Measurements from ENCODE around the gene TTC1.

Gene TTC1

GRCh38 chr5:160081495-160081894 lies 72.6 kb downstream of the TTC1 start:
- in situ Hi-C loops (cut with MboI; ENCODE audit: low sequenced_read_pairs) = no loop called here

GRCh38 chr5:160082614-160083500 lies 73.9 kb downstream of the TTC1 start:
- in situ Hi-C loops (cut with MboI; ENCODE audit: low sequenced_read_pairs) = no loop called here

DNA sequence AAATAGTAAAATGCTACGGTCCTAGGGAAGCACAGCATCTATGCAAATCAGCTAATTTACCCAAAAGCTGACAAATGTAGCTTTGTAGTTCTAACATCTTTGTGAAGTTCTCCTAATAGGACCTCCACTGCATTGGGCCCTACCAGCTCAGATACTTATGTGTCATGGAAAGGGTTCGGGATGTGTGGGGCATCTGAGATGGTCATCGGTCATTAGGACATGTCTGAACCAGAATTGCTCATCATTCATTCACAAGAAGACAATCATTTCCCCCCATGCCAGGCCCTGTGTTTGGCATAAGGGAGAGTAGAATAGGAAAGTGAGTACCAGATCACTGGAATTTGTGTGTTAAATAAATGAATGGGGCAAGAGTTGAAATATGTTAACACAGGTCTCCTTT lies 74.6 kb downstream of the TTC1 start:
- in situ Hi-C loops (cut with MboI; ENCODE audit: low sequenced_read_pairs) = no loop called here

GRCh38 chr5:160084144-160084543 lies 75.2 kb downstream of the TTC1 start:
- in situ Hi-C loops (cut with MboI; ENCODE audit: low sequenced_read_pairs) = no loop called here

GRCh38 chr5:160087199-160087598 lies 78.3 kb downstream of the TTC1 start:
- in situ Hi-C loops (cut with MboI; ENCODE audit: low sequenced_read_pairs) = no loop called here

DNA sequence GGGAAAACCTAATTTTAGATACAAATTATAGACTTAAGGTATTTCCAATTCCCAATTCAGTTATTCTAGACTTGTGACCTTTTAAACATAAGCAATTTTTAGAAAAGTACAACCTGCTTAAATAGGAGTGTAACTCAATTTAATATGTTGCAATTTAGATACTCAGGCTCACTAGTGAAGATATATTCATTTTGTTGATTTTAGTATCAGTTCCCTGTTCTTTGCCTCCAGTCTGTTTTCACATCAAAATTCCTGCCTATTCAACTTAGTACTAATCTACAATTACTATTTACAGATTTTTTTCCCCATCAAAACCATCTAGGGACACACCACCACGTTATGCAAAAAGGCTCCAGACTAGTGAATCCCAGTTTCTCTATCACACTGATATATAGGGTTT lies 79.9 kb downstream of the TTC1 start:
- in situ Hi-C loops (cut with MboI; ENCODE audit: low sequenced_read_pairs) = no loop called here

GRCh38 chr5:160089531-160089930 lies 80.6 kb downstream of the TTC1 start:
- in situ Hi-C loops (cut with MboI; ENCODE audit: low sequenced_read_pairs) = no loop called here

DNA sequence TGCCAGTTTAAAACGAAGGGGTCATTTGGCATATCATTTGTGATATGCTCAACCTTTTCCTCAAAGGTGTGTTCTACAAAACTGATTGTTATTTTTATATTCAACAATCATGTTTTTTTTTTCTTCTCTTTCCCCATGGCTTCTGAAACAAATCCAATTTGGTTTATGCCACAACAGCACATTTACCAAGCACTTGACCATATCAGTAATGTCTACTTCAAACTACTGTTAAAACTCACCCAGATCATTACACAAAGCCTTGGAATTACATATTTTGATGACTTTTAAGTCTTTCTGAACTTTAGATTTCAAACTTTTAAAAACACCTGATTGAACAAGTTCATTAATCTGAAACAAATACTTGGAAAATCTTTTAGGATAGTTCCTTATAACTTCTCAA lies 81.1 kb downstream of the TTC1 start:
- in situ Hi-C loops (cut with MboI; ENCODE audit: low sequenced_read_pairs) = no loop called here

- in situ Hi-C loops (cut with MboI; ENCODE audit: low sequenced_read_pairs) = no loop called here
Observed at GRCh38 chr5:160092514-160092913, 83.6 kb downstream of the TTC1 start.

GRCh38 chr5:160092960-160093707 lies 84.2 kb downstream of the TTC1 start:
- in situ Hi-C loops (cut with MboI; ENCODE audit: low sequenced_read_pairs) = no loop called here

DNA sequence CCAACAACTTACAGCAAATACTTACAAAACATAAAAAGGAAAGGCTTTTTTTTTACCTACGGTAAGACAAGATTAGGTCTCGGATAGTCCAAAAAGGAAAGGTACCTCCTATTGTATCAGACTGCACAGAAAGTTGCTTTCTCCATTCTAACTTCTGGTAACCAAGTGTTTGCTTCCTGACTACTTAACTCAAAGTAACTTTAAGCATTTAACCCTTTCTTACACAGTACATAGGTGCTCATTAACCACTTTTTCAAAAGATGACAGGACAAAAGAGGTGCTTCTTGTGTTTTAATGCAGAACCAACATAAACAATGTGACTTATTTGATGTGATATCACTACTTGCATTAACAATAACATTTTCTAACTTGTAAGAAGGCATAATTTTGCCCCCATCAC lies 87.2 kb downstream of the TTC1 start:
- in situ Hi-C loops (cut with MboI; ENCODE audit: low sequenced_read_pairs) = no loop called here

DNA sequence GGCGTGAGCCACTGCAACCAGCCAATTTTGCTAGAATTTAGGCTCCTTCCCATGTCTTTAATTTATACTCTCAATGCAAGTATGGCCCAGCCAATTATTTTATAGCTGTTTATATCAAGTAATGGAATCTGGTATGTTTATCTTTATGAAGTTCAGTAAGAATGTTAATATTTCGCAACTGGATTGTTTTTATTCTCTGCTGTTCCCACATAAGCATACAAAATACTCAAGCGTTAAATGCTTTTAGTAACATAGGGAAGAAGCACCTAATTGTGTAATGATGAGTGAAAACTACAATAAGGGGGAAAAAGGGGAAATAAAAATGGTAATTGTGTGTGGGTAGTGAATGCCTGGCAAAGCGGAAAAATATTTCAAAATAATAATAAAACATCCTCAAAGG lies 89.1 kb downstream of the TTC1 start:
- in situ Hi-C loops (cut with MboI; ENCODE audit: low sequenced_read_pairs) = no loop called here

DNA sequence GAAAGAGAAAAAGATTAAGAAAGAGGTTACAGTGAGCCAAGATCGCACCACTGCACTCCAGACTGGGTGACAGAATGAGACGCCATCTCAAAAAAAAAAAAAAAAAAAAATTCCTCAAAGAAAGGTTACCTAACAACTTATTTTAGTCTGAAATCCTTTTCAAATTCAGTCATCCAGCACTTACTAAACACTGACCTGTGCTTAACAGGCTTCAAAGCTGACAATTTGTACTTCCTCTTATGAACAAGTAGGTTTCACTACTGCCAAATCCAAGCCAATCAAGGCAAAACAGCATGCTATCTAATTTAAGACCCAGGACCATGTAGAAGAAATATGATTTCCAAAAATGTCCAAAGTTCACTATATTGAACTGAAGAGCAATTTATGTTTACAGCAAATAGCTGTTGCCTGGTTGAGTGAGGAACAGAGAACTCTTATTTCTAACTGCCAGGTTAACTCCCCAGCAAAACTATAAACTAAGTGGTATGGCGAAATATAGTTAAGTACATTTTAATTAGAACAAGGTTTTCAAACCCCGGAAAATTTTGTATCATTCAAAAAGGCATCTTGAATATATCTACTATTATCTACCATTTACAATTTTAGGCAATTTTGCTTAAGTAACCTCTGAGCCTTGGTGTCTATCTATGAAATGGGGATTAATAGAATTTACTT lies 96.9 kb downstream of the TTC1 start:
- in situ Hi-C loops (cut with MboI; ENCODE audit: low sequenced_read_pairs) = no loop called here

DNA sequence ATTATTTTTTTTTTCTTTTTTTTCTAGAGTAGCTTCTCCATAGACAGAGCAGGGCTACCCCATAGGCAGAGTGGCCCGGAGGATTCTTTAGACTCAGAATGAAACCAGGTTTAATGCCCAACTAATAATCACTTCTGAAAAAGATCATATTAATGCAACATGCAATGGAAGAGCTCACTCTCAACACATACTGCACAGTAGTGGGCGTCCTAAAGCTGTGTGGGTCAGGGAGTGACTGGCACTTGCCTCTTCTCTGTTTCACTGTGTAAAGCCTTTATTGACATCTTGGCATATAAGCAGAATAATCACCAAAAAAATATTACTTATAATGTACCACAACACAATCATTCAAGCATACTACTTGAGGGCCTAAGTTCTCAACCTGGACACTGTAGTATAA lies 99.2 kb downstream of the TTC1 start:
- in situ Hi-C loops (cut with MboI; ENCODE audit: low sequenced_read_pairs) = no loop called here
